GM12878 (cell line): Measurements from ENCODE around the gene FEM1B. TPM values are rescaled to one million over a fixed set of nuclear protein-coding genes. Genes with fewer than 3 reads are reported as not detected.

Experiments
- E2F8 ChIP-seq: fragments of 450-650 bp; IDR thresholded peaks from 2 replicates; pipeline ENCODE4 v1.6.1; 2018; ENCODE audit warnings: mild to moderate bottlenecking, low read depth, moderate library complexity; ENCODE audit not compliant: partially characterized antibody
- EGR1 ChIP-seq, 2 experiments: IDR thresholded peaks; 1 replicate in 1 of 2; 2 replicates in 1 of 2; pipeline ENCODE4 v1.6.1; 2011 to 2012; ENCODE audit warnings: low read depth in 2 of 2, low read length in 2 of 2, borderline replicate concordance in 1 of 2, mild to moderate bottlenecking in 1 of 2, moderate library complexity in 1 of 2
- EP300 ChIP-seq, 2 experiments: fragments of 150-350 bp in 1 of 2; IDR thresholded peaks; 2 replicates each; pipeline ENCODE4 v1.6.1; 2011 to 2012; ENCODE audit warnings: low read depth in 2 of 2, low read length in 2 of 2, borderline replicate concordance in 1 of 2, improper control_type of control experiment in 1 of 2, inconsistent platforms in 1 of 2; ENCODE audit not compliant: control insufficient read depth in 1 of 2
- ETV6 ChIP-seq, 2 experiments: fragments of 450-650 bp in 1 of 2; IDR thresholded peaks in 1 of 2; conservative IDR thresholded peaks in 1 of 2; 2 replicates each; pipeline ENCODE4 v1.6.1; 2014; ENCODE audit warnings: antibody characterized with exemption in 1 of 2, borderline replicate concordance in 1 of 2, low read depth in 1 of 2, mild to moderate bottlenecking in 1 of 2, moderate library complexity in 1 of 2
- FOS ChIP-seq: IDR thresholded peaks from 3 replicates; pipeline ENCODE4 v1.6.1; 2011; ENCODE audit warnings: borderline replicate concordance; ENCODE audit not compliant: insufficient read length; ENCODE audit errors: extremely low read depth
- HDAC2 ChIP-seq: fragments of 200-600 bp; sonication (generic); IDR thresholded peaks from 2 replicates; pipeline ENCODE4 v1.6.1; 2017
- IRF5 ChIP-seq: fragments of 450-650 bp; IDR thresholded peaks from 2 replicates; pipeline ENCODE4 v1.6.1; 2017; ENCODE audit warnings: borderline replicate concordance
- NRF1 ChIP-seq: conservative IDR thresholded peaks from 2 replicates; pipeline ENCODE4 v1.6.1; 2011; ENCODE audit warnings: mild to moderate bottlenecking, low read depth, low read length, improper control_type of control experiment
- PAX8 ChIP-seq: fragments of 450-650 bp; IDR thresholded peaks from 2 replicates; pipeline ENCODE4 v1.6.1; 2017; ENCODE audit warnings: mild to moderate bottlenecking, moderate library complexity
- PBX3 ChIP-seq: IDR thresholded peaks from 2 replicates; pipeline ENCODE4 v1.6.1; 2011; ENCODE audit warnings: mild to moderate bottlenecking, low read depth, low read length, moderate library complexity; ENCODE audit not compliant: insufficient replicate concordance
- PKNOX1 ChIP-seq: fragments of 450-650 bp; IDR thresholded peaks from 2 replicates; pipeline ENCODE4 v1.6.1; 2016; ENCODE audit warnings: mild to moderate bottlenecking
- SREBF1 ChIP-seq: IDR thresholded peaks from 2 replicates; pipeline ENCODE4 v1.6.1; 2012; ENCODE audit warnings: mild to moderate bottlenecking, low read length
- ZNF592 ChIP-seq: fragments of 450-650 bp; IDR thresholded peaks from 2 replicates; pipeline ENCODE4 v1.6.1; 2017; ENCODE audit warnings: mild to moderate bottlenecking, moderate library complexity
- ZNF622 ChIP-seq: fragments of 450-650 bp; IDR thresholded peaks from 2 replicates; pipeline ENCODE4 v1.6.1; 2017; ENCODE audit warnings: mild to moderate bottlenecking, inconsistent platforms
- polyA plus RNA-seq, 11 experiments: library from polyadenylated mRNA; depleted of rRNA in 4 of 11; unstranded in 6 of 11; stranded (reverse) in 5 of 11; fragments of >200 nt; fragmentation: Nextera tagmentation in 4 of 11; fragmentation: Illumina TruSeq in 1 of 11; extraction: Ambion mirVana in 4 of 11; extraction: Trizol in 1 of 11; gene quantifications; 1 replicate in 1 of 11; 2 replicates in 10 of 11; pipeline versions ENCODE4 v1.2.1 to v1.2.3, GENCODE V29; 2011 to 2016; ENCODE audit warnings: inconsistent platforms in 2 of 11, missing spikeins in 2 of 11, low read depth in 1 of 11
- total RNA-seq, 4 experiments: library from RNA; depleted of rRNA in 3 of 4; stranded (reverse); fragments of >200 nt in 3 of 4; fragmentation: Illumina TruSeq in 1 of 4; extraction: Trizol in 1 of 4; gene quantifications; 2 replicates each; pipeline versions ENCODE4 v1.2.1 to v1.2.3, GENCODE V29; 2013 to 2021

Gene FEM1B
- total and polyA plus RNA-seq, 10 of the 15 experiments (the other 5 are each of a cell fraction or from before 2014, with no cell fraction given): 5.5 to 61.1 (median 18.2) TPM

- TF ChIP-seq PAX8 (no peak), ZNF622 (no peak), PKNOX1 (no peak), EP300 (IDR thresholded peaks at IDR 0.05; ENCODE audit: borderline replicate concordance in 1 of 2, control insufficient read depth in 1 of 2, low read depth in 2 of 2, low read length in 2 of 2) (no peak), ETV6 (conservative IDR thresholded peaks at IDR 0.05 in 1 of 2, IDR thresholded peaks at IDR 0.05 in 1 of 2; ENCODE audit: borderline replicate concordance in 1 of 2, low read depth in 1 of 2) (no peak), EGR1 (IDR thresholded peaks at IDR 0.05; ENCODE audit: borderline replicate concordance in 1 of 2, low read depth in 2 of 2, low read length in 2 of 2) (peak in 1 of 2 experiments; percentile 29; a peak in 1 of 3 replicates), SREBF1 (no peak), IRF5 (no peak), FOS (peak; percentile 30), PBX3 (no peak), NRF1 (no peak), HDAC2 (no peak), E2F8 (no peak), ZNF592 (no peak)
These were observed 48.0 kb upstream of the FEM1B start, which contains the start of gene CLN6 (continued) for GRCh38 chr15:68229386-68230156.
